Measurements from ENCODE around the gene OR6J1.

- TF ChIP-seq POLR2A (IDR thresholded peaks at IDR 0.05) (no peak), POLR2AphosphoS5 (IDR thresholded peaks at IDR 0.05) (no peak)
These were observed 44.1 kb downstream of the OR6J1 start for GRCh38 chr14:22600027-22600426.
